ENCODE results near the gene SF3B3.
"Not testable (repeated sequence)": the region's sequence is repeated elsewhere in the genome, so short reads cannot be mapped to it uniquely, and the experiment has no call there.

The SF3B3 gene

DNA sequence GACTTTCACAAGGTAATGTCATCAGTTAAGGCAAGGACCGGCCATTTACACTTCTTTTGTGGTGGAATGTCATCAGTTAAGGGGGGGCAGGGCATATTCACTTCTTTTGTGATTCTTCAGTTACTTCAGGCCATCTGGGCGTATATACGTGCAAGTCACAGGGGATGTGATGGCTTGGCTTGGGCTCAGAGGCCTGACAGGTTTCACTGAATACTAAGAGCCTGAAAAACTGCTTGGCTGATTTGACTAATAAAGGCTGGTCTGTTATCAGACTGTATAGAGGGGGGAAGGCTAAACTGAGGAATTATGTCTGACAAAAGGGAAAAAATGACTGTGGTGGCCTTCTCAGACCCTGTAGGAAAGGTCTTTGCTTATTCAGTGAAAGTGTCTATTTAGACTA lies 98.2 kb downstream of the SF3B3 start:
- not testable (repeated sequence) for DNase-seq (ENCODE audit: low read depth)

Measured in stimulated activated CD8-positive, alpha-beta memory T cell treated with anti-CD3 and anti-CD28 coated beads, Interleukin-15, amount 100 ng/mL, for 1 hour (primary cell).